ENCODE results near the gene RTN3. TPM values are rescaled to one million over a fixed set of nuclear protein-coding genes. Genes with fewer than 3 reads are reported as not detected.

Gene RTN3
- total RNA-seq, 1 experiment from 2014 or later: 173 TPM

DNA sequence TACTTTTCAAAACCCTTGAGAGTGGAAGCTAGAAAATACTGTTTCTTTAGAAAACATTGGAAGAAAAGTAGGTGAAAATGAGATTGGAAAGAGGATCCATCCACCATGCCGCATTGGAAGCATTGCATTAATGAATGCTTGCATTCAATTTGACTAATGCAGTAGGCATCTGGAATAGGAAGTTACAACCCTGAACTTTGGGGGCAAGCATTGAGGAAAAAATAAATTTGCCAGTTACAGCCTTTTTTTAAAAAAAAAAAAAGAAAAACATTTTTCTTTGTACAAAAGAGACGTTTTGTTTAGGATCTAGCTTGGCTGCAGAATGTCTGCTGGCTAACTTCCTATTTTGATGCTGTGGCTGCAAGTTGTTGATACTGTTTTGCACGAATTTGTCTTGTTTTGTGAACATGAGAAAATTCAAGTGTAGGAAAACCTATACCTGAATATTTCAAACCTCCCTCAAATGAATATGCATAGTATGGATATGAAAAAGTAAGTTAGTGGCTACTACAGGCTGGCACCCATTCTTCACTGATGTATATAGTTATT, 28.1 kb downstream of the RTN3 start:
- H3T11ph ChIP-seq (ENCODE audit: low read length): no peak overlapping the region
- no peak overlapping the region for H3K18ac ChIP-seq (ENCODE audit: insufficient read length, low read depth, low read length)
- TF ChIP-seq, protein P1, sequence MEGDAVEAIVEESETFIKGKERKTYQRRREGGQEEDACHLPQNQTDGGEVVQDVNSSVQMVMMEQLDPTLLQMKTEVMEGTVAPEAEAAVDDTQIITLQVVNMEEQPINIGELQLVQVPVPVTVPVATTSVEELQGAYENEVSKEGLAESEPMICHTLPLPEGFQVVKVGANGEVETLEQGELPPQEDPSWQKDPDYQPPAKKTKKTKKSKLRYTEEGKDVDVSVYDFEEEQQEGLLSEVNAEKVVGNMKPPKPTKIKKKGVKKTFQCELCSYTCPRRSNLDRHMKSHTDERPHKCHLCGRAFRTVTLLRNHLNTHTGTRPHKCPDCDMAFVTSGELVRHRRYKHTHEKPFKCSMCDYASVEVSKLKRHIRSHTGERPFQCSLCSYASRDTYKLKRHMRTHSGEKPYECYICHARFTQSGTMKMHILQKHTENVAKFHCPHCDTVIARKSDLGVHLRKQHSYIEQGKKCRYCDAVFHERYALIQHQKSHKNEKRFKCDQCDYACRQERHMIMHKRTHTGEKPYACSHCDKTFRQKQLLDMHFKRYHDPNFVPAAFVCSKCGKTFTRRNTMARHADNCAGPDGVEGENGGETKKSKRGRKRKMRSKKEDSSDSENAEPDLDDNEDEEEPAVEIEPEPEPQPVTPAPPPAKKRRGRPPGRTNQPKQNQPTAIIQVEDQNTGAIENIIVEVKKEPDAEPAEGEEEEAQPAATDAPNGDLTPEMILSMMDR (conservative IDR thresholded peaks at IDR 0.05): no peak
- no peaks in the 10 kb centered on the region for H4K20me1 ChIP-seq (ENCODE audit: control insufficient read depth, insufficient read depth, insufficient read length)
- Mint-ChIP-seq H3K4me3 (no peak overlapping the region), H3K27me3 (ENCODE audit: low read depth) (no peaks in the 10 kb centered on the region), H3K36me3 (ENCODE audit: insufficient read depth in 1 of 3, low read depth in 3 of 3) (peaks cover 0 to 2% (median 2%) of the 10 kb centered on the region in 3 experiments; a peak in 3 of 7 replicates), H3K27ac (no peak overlapping the region), H3K4me1 (peaks cover 7 to 13% of the 10 kb centered on the region in 2 experiments; a peak in 3 of 4 replicates), H3K9me3 (no peaks in the 10 kb centered on the region)
- no peaks in the 10 kb centered on the region for H3K27me3 ChIP-seq (ENCODE audit: insufficient read depth, low read length)
- DNase-seq: no peak
- H3K79me2 ChIP-seq (ENCODE audit: insufficient read depth, low read length): peaks cover 3% of the 10 kb centered on the region; the same call in 1 of the 2 replicates
- H3K9ac ChIP-seq (ENCODE audit: extremely low read depth, insufficient read length, low read length): no peak overlapping the region
- no peak overlapping the region for H3K23ac ChIP-seq (ENCODE audit: insufficient read length, low read depth, low read length)
- H3K4me1 ChIP-seq (ENCODE audit: insufficient read depth, low read length): no peaks in the 10 kb centered on the region
- no peak overlapping the region for H3K4ac ChIP-seq (ENCODE audit: low read depth, low read length)
- no peak overlapping the region for H2BK12ac ChIP-seq (ENCODE audit: insufficient read length, low read depth, low read length)
- H2BK120ac ChIP-seq (ENCODE audit: low read depth, low read length, poor library complexity, severe bottlenecking): no peak overlapping the region
- H3K79me1 ChIP-seq (ENCODE audit: insufficient read depth, low read depth, low read length, poor library complexity, severe bottlenecking): peaks cover 3% of the 10 kb centered on the region
- no peaks in the 10 kb centered on the region for H3K23me2 ChIP-seq (ENCODE audit: insufficient read length, low read depth, low read length, poor library complexity, severe bottlenecking)
- no peak overlapping the region for H4K5ac ChIP-seq (ENCODE audit: insufficient read length, low read depth, low read length)
- H4K91ac ChIP-seq (ENCODE audit: insufficient read length, low read depth, low read length): no peak overlapping the region
- H3K4me2 ChIP-seq (ENCODE audit: insufficient read depth, insufficient read length, low read length): no peak overlapping the region
- H2BK15ac ChIP-seq (ENCODE audit: low read depth, low read length): no peak overlapping the region
- no CpG with 5 or more reads among the region's 3 CpGs for WGBS (ENCODE audit: extremely low coverage, insufficient read length, low lambda C conversion rate)
- H3K56ac ChIP-seq (ENCODE audit: insufficient read length, low read depth, low read length): no peak overlapping the region
- no peak overlapping the region for H3K27ac ChIP-seq (ENCODE audit: insufficient read length, low read depth, low read length)
- no peak overlapping the region for H3K14ac ChIP-seq (ENCODE audit: insufficient read depth, low read length)
- H2AK5ac ChIP-seq (ENCODE audit: insufficient read length, low read length): no peak overlapping the region
- no peak overlapping the region for H2BK20ac ChIP-seq (ENCODE audit: low read depth, low read length, poor library complexity, severe bottlenecking)
- H3K9me3 ChIP-seq (ENCODE audit: control insufficient read depth, low read depth, low read length): no peaks in the 10 kb centered on the region
- no peak overlapping the region for H4K8ac ChIP-seq (replicated peaks; ENCODE audit: insufficient read length, low read depth, low read length)
- H2BK5ac ChIP-seq (ENCODE audit: insufficient read length, low read length): no peak overlapping the region
- H2AFZ ChIP-seq (ENCODE audit: low read length): no peak overlapping the region
